Activated CD4-positive, alpha-beta T cell treated with anti-CD3 and anti-CD28 coated beads for 1 hour (primary cell): ENCODE results near the gene KIF2A.

Experiments
- DNase-seq: peaks from one replicate; pipeline ENCODE4 v3.0.0-alpha.2; 2020

The KIF2A gene

GRCh38 chr5:62296998-62297397, 9.0 kb upstream of the KIF2A start:
- DNase-seq: no peak

GRCh38 chr5:62298118-62298517, 7.9 kb upstream of the KIF2A start:
- no peak for DNase-seq

GRCh38 chr5:62299101-62299500, 6.9 kb upstream of the KIF2A start:
- no peak for DNase-seq

GRCh38 chr5:62299600-62299999, 6.4 kb upstream of the KIF2A start:
- no peak for DNase-seq

GRCh38 chr5:62305358-62305714, 670 bp upstream of the KIF2A start:
- no peak for DNase-seq

- DNase-seq: no peak
Measured at GRCh38 chr5:62306323-62306895, 403 bp downstream of the KIF2A start.

GRCh38 chr5:62306896-62307689, 1.1 kb downstream of the KIF2A start:
- peak; percentile 29 for DNase-seq

- no peak for DNase-seq
Measured at GRCh38 chr5:62308439-62308838, 2.4 kb downstream of the KIF2A start.

- DNase-seq: no peak
Measured at GRCh38 chr5:62309107-62309506, 3.1 kb downstream of the KIF2A start.

GRCh38 chr5:62310426-62311143, 4.6 kb downstream of the KIF2A start:
- DNase-seq: no peak

- no peak for DNase-seq
Measured at GRCh38 chr5:62312036-62312435, 6.0 kb downstream of the KIF2A start.

GRCh38 chr5:62312674-62313073, 6.7 kb downstream of the KIF2A start:
- no peak for DNase-seq

GRCh38 chr5:62314213-62314830, 8.3 kb downstream of the KIF2A start:
- no peak for DNase-seq

GRCh38 chr5:62315376-62316175, 9.6 kb downstream of the KIF2A start:
- DNase-seq: no peak

- no peak for DNase-seq
Measured at GRCh38 chr5:62316176-62316502, 10.1 kb downstream of the KIF2A start.

- no peak for DNase-seq
Measured at GRCh38 chr5:62317810-62318209, 11.8 kb downstream of the KIF2A start.

GRCh38 chr5:62322484-62322883, 16.5 kb downstream of the KIF2A start:
- no peak for DNase-seq

- no peak for DNase-seq
Measured at GRCh38 chr5:62326302-62326701, 20.3 kb downstream of the KIF2A start.

GRCh38 chr5:62326702-62327101, 20.7 kb downstream of the KIF2A start:
- no peak for DNase-seq

GRCh38 chr5:62327138-62328053, 21.4 kb downstream of the KIF2A start:
- no peak for DNase-seq

- DNase-seq: no peak
Measured at GRCh38 chr5:62328772-62329491, 22.9 kb downstream of the KIF2A start.
